ENCODE results near the gene ATP11A.

The ATP11A gene

DNA sequence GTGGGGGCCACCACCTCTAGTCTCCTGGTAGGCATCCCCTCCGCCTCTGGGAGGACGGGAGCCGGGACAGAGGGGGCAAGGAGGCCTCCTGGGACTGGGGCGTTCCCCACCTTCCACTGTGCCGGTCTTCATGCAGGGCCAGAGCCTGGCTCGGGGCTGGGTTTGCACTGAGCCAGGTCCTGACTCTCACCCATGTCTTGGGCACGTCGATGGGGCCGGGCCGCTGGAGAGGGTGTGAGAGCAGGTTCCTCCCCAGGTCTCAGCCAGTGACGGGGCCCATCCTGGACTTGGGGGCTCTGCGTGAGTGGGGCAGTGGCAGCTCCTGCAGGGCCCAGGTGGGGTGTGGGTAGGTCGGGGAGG lies 26.6 kb downstream of the ATP11A start:
- DNase-seq (ENCODE audit: low read depth): no peak

DNA sequence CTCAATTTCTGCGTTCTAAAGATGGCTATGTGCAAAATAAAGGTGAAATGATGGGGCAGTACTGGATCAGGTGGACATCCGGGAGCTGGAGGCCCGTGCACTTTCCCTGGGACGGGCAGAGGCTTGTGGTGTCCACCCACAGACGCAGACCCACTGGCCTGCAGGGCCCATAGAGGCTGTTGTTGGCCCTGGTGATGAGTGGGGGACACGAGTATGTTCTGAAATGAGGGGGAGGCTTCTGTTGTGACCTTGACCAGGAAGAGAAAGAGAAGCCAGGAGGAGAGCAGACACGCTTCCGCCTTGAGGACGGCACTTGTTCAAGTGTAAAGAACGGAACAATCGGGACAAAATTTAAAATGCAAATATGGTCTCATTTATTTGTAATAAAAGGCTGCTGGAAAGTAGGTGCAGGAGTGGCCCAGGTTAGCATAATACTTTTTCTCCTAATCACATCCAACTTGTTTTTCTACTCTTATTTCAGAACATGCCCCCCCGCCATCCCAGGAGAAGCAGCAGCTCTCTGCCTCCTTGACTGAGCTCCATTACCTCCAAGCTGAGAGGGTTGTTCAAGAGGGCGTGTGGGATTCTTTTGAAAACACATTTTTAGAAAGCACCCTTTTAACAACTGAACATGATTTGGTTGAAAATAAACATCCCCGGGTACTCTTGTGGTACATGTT lies 27.1 kb downstream of the ATP11A start:
- TF ChIP-seq CTCF (conservative IDR thresholded peaks at IDR 0.05; ENCODE audit: low read depth, low read length): no peak

More for the DNA sequence above, 26.6 kb downstream of the ATP11A start:
- H3K4me3 ChIP-seq (ENCODE audit: low read depth, low read length): no peak overlapping the region
- no peak for TF ChIP-seq CTCF (conservative IDR thresholded peaks at IDR 0.05; ENCODE audit: low read depth, low read length)

DNA sequence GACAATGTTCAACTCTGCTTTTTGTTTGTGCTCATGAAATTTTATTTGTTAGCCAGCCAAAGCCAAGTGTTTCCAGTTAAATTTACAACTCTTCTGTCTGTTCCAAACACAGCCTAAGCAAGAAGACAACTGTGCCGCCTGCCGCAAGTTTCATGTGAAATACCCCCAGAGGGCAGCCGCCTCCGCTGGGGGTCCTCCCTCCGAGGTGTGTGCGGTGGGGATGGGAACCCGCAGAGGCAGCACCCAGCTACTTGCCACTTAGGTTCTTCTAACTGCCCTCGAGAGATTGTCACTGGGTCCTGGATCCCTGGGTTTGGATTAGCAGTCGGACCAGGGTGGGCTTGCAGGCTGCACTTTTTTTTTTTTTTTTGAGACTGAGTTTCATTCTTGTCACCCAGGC lies 28.5 kb downstream of the ATP11A start:
- H3K4me3 ChIP-seq (ENCODE audit: low read depth, low read length): no peak overlapping the region
- DNase-seq (ENCODE audit: low read depth): no peak
- no peak for TF ChIP-seq CTCF (conservative IDR thresholded peaks at IDR 0.05; ENCODE audit: low read depth, low read length)

More for the DNA sequence above, 27.1 kb downstream of the ATP11A start:
- H3K4me3 ChIP-seq (ENCODE audit: low read depth, low read length): no peak overlapping the region
- no peak for DNase-seq (ENCODE audit: low read depth)

DNA sequence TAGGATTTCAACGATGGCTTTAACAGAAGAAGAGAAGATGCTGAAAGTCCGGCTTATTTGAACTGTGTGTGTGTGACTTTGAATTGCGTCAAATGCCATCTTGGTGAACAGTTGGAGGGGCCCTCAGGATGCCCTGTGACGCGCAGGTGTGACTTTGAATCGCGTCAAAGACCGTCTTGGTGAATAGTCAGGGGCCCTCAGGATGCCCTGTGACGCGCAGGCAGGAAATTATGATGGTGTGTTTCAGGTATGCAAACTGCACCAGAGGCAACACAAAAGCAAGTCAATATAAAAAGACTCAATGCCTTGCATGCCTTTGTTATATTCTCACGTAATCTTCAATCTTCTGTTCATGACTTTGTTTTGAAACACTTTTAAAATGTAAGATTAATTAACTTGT lies 29.2 kb downstream of the ATP11A start:
- no peak overlapping the region for H3K4me3 ChIP-seq (ENCODE audit: low read depth, low read length)
- TF ChIP-seq CTCF (conservative IDR thresholded peaks at IDR 0.05; ENCODE audit: low read depth, low read length): no peak
- DNase-seq (ENCODE audit: low read depth): peak; percentile 10

- no peak for TF ChIP-seq CTCF (conservative IDR thresholded peaks at IDR 0.05; ENCODE audit: low read depth, low read length)
- DNase-seq (ENCODE audit: low read depth): no peak
Observed at GRCh38 chr13:112719556-112719955, 29.7 kb downstream of the ATP11A start.

DNA sequence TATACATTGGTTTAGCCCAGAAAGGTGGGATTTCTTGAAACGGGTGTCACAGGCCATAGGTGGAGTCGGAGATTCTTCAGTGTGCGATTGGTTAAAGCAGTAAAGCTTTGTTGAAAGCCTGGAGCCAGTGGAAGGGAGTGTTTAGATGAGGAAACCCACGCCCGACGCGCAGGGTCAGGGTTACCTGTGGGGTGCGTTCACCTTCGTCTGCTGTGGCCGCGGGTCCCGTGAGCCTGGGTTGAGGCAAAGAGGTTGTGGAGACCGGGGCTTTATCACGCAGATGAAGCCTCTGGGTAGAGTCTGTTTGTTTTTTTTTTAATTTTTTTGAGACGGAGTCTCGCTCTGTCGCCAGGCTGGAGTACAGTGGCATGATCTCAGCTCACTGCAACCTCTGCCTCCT lies 30.4 kb downstream of the ATP11A start:
- no peak for TF ChIP-seq CTCF (conservative IDR thresholded peaks at IDR 0.05; ENCODE audit: low read depth, low read length)
- no peak for DNase-seq (ENCODE audit: low read depth)
- no peak overlapping the region for H3K4me3 ChIP-seq (ENCODE audit: low read depth, low read length)

More at GRCh38 chr13:112719556-112719955, 29.7 kb downstream of the ATP11A start:
- H3K4me3 ChIP-seq (ENCODE audit: low read depth, low read length): no peak overlapping the region

- no peak overlapping the region for H3K4me3 ChIP-seq (ENCODE audit: low read depth, low read length)
- no peak for DNase-seq (ENCODE audit: low read depth)
- TF ChIP-seq CTCF (conservative IDR thresholded peaks at IDR 0.05; ENCODE audit: low read depth, low read length): no peak
Observed at GRCh38 chr13:112720814-112721197, 31.0 kb downstream of the ATP11A start.
